ENCODE results near the gene PGM2.
"Not testable (repeated sequence)": the region's sequence is repeated elsewhere in the genome, so short reads cannot be mapped to it uniquely, and the experiment has no call there.

Gene PGM2

DNA sequence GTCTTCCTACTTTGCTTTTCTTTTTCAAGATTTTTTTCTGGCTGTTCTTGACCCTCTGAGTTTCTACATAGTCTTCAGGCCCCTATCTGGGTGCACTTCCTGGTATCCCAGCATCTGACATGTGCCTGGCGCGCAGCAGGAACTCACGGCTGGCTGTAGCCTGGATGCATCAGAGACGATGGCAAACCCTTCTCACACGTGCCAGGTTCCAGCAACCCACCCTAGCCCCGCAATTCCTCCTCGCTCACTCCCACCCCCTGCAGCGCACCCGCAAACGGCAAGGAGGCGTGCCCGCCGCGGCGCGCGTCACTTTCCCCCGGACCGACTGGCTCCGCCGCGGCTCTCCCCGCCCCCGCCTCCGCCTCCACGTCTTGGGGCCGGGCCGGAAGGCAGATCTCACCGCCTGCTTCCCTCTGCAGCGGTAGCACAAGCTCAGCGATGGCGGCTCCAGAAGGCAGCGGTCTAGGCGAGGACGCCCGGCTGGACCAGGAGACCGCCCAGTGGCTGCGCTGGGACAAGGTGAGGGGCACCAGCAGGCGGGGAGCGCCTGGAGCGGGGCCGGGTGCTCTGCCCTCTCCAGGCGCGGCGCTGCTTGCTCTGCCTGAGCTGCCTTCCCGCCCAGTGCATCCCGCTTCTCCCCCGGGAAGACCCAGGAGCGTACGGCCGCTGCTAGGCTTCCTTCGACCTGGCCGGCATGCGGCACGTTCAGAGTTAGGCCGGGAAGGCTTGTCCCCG is at the start of gene PGM2:
PGM2 (plus strand) TSS at position 392 of the 735 bp plus-strand sequence; CDS start at position 439, 47 bp downstream.
- peak; percentile 73 to 80 for DNase-seq (ENCODE audit: low read depth in 2 of 2)

DNA sequence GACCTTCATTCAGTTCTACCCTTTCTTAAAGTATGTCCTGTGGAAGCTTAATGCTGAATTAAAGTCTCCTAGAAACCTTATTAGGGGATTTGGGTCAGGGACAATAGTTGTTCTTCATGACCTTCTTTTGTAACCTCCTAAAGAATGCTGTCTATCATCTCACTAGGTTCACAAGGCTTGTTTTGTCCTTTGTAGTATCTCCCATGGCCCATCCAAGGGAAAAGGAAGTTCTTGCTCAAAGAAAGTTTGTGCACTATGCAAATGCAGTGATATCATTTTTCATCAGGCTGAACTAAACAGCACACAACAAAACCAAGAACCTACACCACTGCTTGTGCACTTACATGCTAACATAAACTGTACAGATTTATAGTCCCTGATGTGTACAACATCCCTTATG is 46.6 kb upstream of the PGM2 start:
- DNase-seq (ENCODE audit: low read depth in 2 of 2), result no peak

DNA sequence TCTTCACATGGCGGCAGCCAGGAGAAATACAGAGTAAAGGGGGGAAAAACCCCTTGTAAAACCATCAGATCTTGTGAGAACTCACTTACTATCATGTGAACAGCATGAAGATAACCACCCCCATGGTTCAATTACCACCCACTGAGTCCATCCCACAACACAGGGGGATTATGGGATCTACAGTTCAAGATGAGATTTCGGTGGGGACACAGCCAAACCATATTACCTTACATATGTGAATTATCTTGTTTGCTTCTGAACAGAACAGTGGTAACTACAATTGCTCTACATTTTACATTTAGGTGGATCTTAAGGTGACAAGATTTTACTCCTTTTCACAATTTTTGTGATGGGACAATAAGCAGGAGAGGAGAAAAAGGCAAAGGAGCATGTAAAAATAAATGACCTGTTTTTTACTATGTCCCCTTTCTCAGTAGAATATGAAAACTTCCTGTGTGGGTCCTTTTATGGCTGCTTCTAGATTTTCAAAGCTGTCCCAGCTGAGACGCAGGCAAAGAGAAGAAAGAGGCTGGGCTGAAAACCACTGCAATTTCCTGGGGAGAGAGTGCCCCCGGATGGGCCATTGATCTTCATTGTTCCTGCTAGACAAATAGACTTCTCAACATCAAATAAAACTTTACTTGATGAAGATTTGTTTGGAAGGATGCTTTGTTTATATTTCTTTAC is 45.9 kb upstream of the PGM2 start:
- DNase-seq (ENCODE audit: low read depth in 2 of 2), result peak; percentile 7 to 11

DNA sequence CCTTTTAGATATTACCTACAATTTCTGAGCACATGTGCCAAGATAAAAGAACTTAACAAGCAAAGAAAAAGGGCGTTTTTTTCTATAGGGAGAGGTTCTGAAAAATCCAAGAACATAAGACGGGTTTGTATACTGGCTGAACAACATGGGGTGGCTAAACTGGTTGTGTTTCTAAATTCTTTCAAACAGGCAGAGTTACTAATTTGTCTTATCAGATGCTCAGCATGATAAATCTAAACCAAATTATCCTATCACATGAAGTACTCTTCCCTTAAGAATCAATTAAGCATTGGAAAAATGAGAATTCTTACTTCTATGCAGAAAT is 45.4 kb upstream of the PGM2 start:
- no peak for DNase-seq (ENCODE audit: low read depth in 2 of 2)

DNA sequence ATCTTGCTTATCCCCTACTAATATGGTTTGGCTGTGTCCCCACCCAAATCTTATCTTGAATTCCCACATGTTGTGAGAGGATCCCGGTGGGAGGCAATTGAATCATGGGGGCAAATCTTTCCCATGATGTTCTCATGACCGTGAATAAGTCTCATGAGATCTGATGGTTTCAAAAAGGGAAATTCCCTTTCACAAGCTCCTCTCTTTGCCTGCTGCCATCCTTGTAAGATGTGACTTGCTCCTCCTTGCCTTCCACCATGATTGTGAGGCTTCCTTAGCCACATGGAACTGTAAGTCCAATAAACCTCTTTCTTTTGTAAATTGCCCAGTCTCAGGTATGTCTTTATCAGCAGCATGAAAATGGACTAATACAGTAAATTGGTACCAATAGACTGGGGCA is 40.2 kb upstream of the PGM2 start:
- DNase-seq (ENCODE audit: low read depth in 2 of 2), result not testable (repeated sequence)

DNA sequence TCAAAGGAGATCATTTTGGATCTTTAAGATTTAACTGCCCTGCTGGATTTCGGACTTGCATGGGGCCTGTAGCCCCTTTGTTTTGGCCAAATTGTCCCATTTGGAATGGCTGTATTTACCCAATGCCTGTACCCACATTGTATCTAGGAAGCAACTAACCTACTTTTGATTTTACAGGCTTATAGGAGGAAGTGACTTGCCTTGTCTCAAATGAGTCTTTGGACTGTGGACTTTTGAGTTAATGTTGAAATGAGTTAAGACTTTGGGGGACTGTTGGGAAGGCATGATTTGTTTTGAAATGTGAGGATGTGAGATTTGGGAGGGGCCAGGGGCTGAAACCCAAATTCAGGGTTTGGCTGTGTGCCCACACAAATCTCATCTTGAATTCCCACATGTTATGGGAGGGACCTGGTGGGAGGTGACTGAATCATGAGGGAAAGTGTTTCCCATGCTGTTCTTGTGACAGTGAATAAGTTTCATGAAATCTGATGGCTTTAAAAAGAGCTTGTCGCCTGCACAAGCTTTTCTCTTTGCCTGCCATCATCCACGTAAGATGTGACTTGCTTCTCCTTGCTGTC is 38.5 kb upstream of the PGM2 start:
- DNase-seq (ENCODE audit: low read depth in 2 of 2), result not testable (repeated sequence)

DNA sequence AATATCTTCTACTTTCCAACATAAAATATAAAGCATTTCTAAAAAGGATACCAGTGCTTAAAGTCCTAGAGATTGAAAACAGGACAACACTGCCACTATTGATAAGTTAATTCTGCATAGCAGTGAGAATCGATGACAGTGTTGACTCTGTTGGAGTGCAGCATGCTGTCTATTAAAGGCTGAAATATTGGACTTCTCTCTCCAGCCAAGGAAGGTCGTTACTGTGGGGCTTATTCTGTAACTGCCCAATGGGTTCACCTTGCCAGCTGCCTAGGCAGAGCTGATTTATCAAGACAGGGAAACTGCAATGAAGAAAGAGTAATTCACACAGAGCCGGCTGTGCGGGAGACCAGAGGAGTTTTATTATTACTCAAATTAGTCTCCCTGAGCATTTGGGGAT is 37.7 kb upstream of the PGM2 start:
- DNase-seq (ENCODE audit: low read depth in 2 of 2), result no peak

DNA sequence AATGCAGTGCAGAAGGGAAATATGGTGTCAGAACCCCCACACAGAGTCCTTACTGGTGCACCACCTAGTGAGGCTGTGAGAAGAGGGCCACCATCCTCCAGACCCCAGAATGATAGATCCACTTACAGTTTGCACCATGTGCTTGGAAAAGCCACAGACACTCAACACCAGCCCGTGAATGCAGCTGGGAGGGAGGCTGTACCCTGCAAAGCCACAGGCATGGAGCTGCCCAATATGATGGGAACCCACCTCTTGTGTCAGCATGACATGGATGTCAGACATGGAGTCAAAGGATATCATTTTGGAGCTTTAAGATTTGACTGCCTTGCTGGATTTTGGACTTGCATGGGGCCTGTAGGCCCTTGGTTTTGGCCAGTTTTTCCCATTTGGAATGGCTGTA is 34.2 kb upstream of the PGM2 start:
- DNase-seq (ENCODE audit: low read depth in 2 of 2), result no peak

DNA sequence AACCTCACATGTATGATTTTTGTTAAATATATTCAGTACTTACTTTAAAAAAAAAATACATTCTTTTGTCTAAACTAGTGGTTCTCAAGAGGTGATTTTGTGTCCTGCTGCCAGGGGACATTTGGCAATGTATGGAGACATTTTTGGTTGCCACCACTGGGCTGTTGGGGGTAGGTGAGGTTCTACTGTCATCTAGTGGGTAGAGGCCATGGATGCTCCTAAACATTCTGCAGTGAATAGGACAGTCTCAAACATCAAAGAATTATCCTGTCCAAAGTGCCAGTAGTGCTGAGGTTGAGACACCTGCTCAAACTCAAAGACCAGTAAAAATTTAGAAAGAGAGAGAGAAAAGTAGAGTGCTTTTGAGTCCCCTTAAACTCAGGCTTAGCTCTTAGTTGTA is 32.9 kb upstream of the PGM2 start:
- DNase-seq (ENCODE audit: low read depth in 2 of 2), result no peak

DNA sequence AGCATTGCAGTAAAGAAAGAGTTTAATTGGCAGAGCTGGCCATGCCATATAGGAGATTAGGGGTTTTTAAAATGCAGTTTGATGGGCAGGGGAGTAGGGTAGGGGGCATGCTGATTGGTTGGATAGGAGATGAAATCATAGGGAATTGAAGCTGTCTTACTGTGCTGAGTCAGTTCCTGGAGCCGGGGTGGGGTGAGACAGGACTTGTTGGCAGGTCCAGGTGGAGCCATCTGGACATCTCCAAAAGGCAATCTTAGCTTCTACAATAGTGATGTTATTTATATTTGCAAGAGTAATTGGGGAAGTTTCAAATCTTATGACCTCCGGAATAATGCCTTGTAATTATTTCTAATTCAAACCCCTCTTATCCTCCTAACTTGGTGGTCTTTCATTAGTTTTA is 32.4 kb upstream of the PGM2 start:
- no peak for DNase-seq (ENCODE audit: low read depth in 2 of 2)

DNA sequence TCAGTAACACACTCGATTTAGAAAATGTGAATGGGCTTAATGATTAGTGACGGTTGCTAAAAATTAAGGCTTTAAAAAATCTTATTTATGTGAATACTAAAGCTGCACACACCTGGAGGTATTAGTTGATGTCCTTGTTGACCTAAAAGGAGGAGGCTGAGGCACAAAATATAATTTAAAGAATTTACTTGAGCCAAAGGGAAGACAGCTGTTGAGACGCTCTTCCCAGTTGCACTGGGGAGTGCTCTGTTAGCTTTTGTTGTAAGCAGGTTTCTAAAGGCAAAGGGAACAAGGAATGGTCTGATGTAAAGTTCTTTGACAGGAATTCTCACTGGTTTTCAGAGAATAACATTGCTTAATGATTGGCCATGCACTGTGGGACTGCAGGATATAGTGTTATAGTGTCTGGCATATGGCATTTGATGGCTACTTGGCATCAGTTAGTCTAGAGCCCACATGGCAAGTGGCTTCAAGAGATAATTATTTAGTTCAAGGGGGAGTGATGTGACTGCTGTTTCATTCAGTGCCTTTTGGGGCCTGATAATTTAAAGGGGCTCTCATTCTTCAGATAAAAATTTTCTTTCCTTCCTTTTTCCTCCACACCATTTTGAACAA is 30.8 kb upstream of the PGM2 start:
- no peak for DNase-seq (ENCODE audit: low read depth in 2 of 2)

DNA sequence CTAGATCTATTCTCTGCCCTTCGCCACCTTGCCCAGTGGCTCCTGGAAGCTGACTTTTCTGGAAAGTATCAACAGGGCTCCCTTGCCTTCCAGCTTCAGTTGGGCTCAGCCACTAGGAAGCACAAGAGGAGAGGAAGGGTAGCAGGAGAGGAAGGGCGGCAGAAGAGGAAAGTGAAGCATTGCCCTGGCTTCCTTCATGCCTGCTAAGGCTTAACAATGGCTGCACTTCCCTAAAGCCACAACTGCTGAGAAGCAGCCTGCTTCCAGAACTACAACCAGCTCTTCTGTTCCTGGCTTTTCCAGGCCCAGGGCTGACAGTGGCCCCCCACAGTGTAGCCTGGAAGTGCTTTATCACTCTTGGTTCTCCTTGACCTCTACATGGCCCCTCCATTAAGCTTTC is 29.1 kb upstream of the PGM2 start:
- no peak for DNase-seq (ENCODE audit: low read depth in 2 of 2)

DNA sequence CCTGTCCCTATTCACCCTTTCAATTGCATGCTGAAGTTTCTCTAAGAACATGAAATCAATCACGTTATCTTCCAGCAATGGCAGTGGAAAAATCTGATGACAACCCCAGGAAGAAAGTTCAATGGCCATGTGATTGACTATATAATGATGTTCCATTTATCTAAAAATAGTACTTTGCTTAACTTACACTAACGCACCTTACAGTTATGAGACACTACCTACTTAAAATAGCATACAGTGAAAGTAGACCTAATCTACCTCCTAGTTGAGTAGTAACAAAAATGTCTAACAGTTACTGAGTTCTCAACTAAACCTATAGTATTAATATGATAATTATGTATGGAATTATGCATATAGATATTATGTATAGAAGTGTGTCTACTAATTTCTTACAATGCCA is 28.6 kb upstream of the PGM2 start:
- no peak for DNase-seq (ENCODE audit: low read depth in 2 of 2)

DNA sequence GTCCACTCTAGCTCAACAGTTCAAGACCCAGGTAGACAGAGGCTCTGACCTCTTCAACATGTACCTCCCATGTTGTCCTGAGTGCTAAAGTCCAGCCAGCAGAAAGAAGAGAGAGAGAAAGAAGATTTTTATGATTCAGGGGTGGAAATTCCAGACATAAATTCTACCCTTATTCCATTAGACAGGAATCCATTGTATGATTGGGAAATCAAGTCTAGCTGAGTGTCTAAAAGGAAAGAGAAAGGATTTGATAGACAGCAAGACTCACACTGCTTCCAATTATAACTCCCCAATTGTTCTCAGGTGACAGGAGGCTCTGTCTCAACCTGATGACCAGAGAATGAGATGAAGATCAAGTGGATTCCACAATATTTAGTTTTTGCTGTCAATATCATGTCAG is 27.9 kb upstream of the PGM2 start:
- DNase-seq (ENCODE audit: low read depth in 2 of 2), result no peak

DNA sequence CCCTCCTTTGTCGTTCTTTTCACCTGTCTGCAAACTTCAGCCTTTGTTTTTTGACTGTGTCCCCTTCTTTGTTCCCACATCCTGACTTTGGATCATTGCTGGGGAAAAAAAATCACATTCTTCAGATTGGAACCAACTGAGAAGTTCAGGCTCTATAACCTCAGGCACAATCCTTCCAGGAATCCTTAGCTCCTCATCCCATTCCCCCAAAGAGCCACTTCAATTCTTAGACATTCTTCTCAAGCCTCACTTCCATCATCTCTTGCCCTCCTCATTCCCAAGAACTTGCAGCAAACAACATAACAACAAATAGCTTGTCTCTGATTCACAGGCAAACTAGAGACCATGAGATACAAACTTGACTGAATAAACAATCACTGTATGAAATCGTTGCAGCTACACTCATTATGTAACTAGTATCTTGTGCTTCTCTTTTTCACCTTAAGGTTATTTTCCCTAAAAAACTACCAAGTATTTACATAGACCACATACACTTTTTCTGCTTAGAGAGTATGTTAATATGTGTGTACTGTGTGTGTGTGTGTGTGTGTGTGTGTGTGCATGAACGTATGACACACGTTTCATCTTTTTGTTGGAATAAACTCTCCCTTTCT is 26.4 kb upstream of the PGM2 start:
- no peak for DNase-seq (ENCODE audit: low read depth in 2 of 2)

DNA sequence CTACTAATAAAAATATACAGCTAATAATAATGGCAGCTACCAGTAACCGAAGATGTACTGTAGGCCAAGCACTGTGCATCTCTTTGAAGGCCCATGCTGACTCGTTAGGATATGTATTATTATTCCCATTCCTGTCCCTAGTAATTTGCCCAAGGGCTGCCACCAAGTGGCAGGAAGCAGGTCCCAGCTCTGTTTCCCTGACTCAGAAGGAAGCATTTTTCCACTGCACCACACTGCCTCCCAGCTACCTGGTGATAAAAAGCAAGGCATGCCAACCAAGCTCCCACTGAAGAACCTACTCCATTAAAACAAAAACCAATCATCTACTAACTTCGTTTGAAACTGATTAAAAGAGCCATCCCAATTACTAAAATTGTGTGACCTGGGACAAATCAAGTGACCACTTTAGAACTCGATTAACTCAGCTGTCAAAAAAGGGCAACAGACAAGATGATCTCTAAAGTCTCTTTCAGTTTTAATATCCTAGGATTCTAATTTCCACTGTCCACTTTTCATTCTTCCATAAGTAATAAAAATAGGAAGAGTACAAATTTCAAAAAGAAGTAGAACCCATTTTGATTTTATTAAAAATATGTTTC is 24.3 kb upstream of the PGM2 start:
- DNase-seq (ENCODE audit: low read depth in 2 of 2), result no peak

DNA sequence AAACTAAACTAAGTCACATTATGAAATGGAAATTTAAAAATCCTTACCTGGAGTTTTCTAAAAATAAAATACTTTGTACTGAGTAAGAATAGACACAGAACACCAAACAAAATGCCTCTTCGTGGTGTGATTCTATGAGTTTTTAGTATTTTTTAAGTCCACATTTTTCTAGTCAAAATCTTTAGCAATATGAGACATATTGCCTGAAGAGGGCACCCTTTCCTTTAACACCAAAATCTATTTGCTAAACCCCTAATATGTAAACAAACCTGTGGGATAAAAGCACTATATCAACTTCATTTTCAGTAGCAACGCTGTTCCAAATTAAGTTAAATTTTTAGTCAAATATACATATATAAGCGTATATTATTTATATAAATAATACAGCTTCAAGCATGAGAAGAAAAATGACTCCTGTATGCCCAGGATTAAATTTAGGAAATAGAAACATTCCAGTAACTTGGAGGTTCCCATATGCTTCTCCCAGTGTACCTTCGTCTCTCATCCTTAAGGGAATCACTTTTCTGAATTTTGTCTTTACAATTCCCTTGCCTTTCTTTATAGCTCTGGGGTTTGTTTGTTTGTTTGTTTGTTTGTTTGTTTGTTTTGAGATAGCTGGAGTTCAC is 23.0 kb upstream of the PGM2 start:
- DNase-seq (ENCODE audit: low read depth in 2 of 2), result no peak

DNA sequence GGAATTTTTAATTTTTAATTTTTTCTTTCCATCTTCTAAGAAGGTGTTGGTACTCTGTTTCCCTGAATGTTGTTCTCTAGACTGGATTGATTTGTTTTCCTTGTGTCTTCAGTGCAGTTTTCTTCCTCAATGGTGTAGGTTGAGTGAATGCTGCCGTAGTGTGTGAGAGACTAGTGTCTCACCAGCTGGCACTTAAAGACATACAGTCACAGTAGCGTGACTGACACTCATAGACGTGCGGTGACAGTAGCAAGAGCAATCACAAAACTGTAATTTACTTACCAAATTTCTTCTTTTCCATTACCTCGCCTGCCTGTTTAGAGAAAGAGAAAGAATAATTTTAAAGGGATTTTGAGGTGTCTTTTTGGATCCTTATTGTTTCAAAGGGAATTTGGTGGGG is 21.4 kb upstream of the PGM2 start:
- DNase-seq (ENCODE audit: low read depth in 2 of 2), result no peak

DNA sequence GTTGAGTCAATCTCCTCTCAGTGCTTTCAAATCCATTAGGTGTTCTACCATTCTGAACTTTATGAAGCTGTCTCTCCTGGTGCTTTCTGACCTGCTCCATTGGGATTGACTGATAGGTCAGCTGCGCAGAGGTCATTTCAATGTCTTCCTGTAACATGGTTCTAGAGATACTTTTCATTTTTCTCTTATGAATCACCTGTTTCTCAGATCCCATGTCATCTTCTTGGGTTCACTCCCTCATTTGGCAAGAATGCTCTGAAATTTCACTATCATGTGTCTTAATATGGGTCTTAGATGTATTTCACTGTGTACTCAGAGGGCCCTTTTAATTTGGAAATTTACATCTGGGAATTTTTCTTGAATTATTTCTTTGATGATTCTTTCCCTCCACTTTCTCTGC is 13.8 kb upstream of the PGM2 start:
- DNase-seq (ENCODE audit: low read depth in 2 of 2), result no peak

DNA sequence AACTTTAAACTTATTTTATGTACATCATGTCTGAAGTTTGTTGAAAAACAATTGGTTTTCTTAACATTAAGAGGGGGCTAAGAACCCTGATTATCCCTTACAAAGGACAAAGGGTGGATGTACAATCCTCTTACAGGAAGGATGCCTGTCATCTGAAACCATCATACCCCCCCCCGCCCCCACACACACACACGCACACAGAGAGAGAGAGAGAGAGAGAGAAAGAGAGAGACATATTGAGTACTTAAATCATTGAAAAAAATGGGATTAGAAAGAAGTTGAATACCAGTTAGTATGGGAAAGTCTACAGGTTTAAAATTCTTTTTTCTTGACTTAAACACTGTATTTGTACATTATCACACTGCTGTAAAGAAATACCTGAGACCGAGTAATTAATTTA is 10.9 kb upstream of the PGM2 start:
- DNase-seq (ENCODE audit: low read depth in 2 of 2), result no peak

DNA sequence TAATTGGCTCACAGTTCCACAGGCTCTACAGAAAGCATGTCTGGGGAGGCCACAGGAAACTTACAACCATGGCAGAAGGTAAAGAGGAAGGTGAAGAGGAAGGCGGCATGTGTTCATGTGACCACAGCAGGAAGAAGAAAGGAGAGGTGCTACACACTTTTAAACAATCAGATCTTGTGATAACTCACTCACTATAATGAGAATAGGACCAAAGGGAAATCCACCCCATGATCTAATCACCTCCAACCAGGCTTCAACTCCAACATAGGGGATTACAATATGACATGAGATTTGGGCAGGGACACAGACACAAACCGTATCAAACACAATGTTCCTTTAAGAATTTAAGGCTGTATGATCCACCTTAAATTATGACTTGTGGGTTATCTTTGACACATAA is 10.5 kb upstream of the PGM2 start:
- no peak for DNase-seq (ENCODE audit: low read depth in 2 of 2)

DNA sequence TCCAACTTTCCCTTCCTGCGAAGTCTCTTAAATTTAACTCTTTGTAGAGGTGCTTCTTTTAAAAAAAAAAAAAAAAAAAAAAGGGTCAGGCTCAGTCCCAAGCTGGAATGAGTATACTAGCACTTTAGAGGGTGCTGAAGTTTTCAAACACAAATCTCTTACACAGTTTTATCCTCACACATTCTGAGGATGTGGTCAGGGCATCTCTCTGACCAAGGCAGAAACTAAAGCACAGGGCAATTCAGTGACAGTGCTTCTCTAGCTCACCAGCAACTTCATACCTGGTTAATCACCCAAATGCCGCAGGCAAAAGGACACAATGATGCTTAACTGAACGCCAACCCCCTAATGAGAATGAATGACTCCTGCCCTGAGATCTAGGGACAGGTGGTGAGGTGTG is 9.8 kb upstream of the PGM2 start:
- DNase-seq (ENCODE audit: low read depth in 2 of 2), result no peak

Measured in stimulated activated CD8-positive, alpha-beta memory T cell treated with anti-CD3 and anti-CD28 coated beads, Interleukin-2, amount 100 ng/mL, for 1 hour (primary cell).